ENCODE results near the gene TMEM269.

The TMEM269 gene

DNA sequence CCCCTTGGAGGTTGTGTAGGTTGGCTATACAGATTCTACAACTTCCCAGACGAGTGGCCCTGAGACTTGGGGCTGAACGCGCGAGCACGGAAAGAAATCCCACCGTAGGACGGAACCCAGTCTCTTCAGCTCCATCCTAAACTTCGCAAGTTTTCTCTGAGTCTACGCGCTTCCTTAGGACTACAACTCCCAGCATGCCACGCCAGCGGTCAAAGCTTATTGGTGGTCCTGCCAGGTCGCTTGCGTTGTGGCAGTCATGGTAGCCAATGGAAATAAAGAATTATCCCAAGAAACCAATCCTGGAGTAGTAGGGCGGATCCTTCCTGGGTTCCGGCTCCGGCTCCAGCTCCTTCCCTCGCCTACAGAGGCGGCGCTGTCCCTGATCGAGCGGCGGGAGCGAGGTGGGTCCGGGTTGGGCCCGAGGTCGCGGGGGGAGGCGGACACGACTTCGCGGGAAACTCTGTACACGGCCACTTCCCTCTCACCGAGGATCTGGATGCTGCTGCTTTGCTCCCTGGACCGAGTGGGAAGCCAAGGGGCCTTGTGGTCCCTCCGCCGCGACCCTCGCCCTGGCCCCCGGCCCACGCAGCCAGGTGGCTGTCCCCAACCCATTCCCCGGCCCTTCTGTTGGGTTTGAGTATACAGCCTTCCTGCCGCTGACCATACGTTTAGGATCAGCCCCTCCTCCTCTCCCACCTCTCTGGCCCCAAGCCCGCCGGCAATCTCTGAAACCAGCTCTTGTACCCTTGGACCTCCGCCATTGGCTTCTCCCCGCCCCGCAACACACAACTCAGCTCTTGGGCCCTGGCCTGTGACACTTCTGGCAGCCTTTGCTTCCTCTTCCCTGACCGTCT lies 61.7 kb downstream of the TMEM269 start, which contains the start of gene ZNF691 (continued):
- TF ChIP-seq, protein P1, sequence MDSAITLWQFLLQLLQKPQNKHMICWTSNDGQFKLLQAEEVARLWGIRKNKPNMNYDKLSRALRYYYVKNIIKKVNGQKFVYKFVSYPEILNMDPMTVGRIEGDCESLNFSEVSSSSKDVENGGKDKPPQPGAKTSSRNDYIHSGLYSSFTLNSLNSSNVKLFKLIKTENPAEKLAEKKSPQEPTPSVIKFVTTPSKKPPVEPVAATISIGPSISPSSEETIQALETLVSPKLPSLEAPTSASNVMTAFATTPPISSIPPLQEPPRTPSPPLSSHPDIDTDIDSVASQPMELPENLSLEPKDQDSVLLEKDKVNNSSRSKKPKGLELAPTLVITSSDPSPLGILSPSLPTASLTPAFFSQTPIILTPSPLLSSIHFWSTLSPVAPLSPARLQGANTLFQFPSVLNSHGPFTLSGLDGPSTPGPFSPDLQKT (IDR thresholded peaks at IDR 0.05; ENCODE audit: borderline replicate concordance, low read depth, low read length), result peak; percentile 51; the same call in 1 of the 2 replicates
- TF ChIP-seq ZBTB7A (tag by site-specific recombination; IDR thresholded peaks at IDR 0.05; ENCODE audit: low read depth) (peak; percentile 92), TRIM28 (IDR thresholded peaks at IDR 0.05; ENCODE audit: borderline replicate concordance, low read length) (no peak), ZBTB17 (tag by site-specific recombination; IDR thresholded peaks at IDR 0.05) (peak; percentile 91), ZXDB (tag by site-specific recombination; IDR thresholded peaks at IDR 0.05) (peak; percentile 74), ZNF335 (tag by site-specific recombination; conservative IDR thresholded peaks at IDR 0.05) (peak; percentile 99), ZNF133 (tag by site-specific recombination; IDR thresholded peaks at IDR 0.05) (no peak), ZSCAN30 (tag by site-specific recombination; IDR thresholded peaks at IDR 0.05) (0 out of 2 replicates have a peak, but pooled peaks have one; percentile 30), ZFP3 (tag by site-specific recombination; IDR thresholded peaks at IDR 0.05; ENCODE audit: low read depth) (no peak), REPIN1 (tag by site-specific recombination; IDR thresholded peaks at IDR 0.05; ENCODE audit: low read depth) (0 out of 2 replicates have a peak, but pooled peaks have one; percentile 6), MYNN (tag by site-specific recombination; IDR thresholded peaks at IDR 0.05; ENCODE audit: borderline replicate concordance) (no peak), ZNF114 (tag by site-specific recombination; IDR thresholded peaks at IDR 0.05) (no peak), ZNF548 (tag by site-specific recombination; IDR thresholded peaks at IDR 0.05) (no peak; the same call in 1 of the 2 replicates), ZNF707 (tag by site-specific recombination; IDR thresholded peaks at IDR 0.05) (no peak), ZBTB48 (tag by site-specific recombination; IDR thresholded peaks at IDR 0.05) (peak; percentile 79), ZNF561 (tag by site-specific recombination; IDR thresholded peaks at IDR 0.05; ENCODE audit: borderline replicate concordance) (peak; percentile 70; the same call in 1 of the 2 replicates), ZNF654 (tag by site-specific recombination; IDR thresholded peaks at IDR 0.05; ENCODE audit: low read depth) (no peak), ZNF423 (tag by site-specific recombination; IDR thresholded peaks at IDR 0.05) (no peak), ZEB2 (tag by site-specific recombination; IDR thresholded peaks at IDR 0.05) (peak; percentile 74; the same call in 1 of the 2 replicates), KLF7 (tag by site-specific recombination; IDR thresholded peaks at IDR 0.05; ENCODE audit: borderline replicate concordance) (0 out of 2 replicates have a peak, but pooled peaks have one; percentile 13), KLF16 (tag by site-specific recombination; IDR thresholded peaks at IDR 0.05) (peak; percentile 37; the same call in 1 of the 2 replicates), GLIS2 (tag by site-specific recombination; IDR thresholded peaks at IDR 0.05) (peak; percentile 34; the same call in 1 of the 2 replicates), ZBTB20 (tag by site-specific recombination; IDR thresholded peaks at IDR 0.05) (peak; percentile 59; the same call in 1 of the 2 replicates), ZNF354C (tag by site-specific recombination; IDR thresholded peaks at IDR 0.05; ENCODE audit: borderline replicate concordance, low read depth) (no peak), ZNF626 (tag by site-specific recombination; IDR thresholded peaks at IDR 0.05) (no peak), ZNF501 (tag by site-specific recombination; IDR thresholded peaks at IDR 0.05) (peak; percentile 57)
- TF ChIP-seq, protein P2, sequence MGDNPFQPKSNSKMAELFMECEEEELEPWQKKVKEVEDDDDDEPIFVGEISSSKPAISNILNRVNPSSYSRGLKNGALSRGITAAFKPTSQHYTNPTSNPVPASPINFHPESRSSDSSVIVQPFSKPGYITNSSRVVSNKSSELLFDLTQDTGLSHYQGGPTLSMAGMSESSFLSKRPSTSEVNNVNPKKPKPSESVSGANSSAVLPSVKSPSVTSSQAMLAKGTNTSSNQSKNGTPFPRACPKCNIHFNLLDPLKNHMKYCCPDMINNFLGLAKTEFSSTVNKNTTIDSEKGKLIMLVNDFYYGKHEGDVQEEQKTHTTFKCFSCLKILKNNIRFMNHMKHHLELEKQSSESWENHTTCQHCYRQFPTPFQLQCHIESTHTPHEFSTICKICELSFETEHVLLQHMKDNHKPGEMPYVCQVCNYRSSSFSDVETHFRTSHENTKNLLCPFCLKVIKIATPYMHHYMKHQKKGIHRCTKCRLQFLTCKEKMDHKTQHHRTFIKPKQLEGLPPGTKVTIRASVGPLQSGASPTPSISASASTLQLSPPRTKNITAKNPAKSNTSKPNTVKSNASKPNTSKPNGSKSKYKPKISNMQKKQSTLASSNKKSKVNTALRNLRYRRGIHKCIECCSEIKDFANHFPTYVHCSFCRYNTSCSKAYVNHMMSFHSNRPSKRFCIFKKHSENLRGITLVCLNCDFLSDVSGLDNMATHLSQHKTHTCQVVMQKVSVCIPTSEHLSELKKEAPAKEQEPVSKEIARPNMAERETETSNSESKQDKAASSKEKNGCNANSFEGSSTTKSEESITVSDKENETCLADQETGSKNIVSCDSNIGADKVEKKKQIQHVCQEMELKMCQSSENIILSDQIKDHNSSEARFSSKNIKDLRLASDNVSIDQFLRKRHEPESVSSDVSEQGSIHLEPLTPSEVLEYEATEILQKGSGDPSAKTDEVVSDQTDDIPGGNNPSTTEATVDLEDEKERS (tag by site-specific recombination; IDR thresholded peaks at IDR 0.05), result no peak
- TF ChIP-seq, protein P3, sequence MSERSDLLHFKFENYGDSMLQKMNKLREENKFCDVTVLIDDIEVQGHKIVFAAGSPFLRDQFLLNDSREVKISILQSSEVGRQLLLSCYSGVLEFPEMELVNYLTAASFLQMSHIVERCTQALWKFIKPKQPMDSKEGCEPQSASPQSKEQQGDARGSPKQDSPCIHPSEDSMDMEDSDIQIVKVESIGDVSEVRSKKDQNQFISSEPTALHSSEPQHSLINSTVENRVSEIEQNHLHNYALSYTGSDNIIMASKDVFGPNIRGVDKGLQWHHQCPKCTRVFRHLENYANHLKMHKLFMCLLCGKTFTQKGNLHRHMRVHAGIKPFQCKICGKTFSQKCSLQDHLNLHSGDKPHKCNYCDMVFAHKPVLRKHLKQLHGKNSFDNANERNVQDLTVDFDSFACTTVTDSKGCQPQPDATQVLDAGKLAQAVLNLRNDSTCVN (tag by site-specific recombination; optimal IDR thresholded peaks at IDR 0.05), result peak; percentile 82
- TF ChIP-seq, protein P4, sequence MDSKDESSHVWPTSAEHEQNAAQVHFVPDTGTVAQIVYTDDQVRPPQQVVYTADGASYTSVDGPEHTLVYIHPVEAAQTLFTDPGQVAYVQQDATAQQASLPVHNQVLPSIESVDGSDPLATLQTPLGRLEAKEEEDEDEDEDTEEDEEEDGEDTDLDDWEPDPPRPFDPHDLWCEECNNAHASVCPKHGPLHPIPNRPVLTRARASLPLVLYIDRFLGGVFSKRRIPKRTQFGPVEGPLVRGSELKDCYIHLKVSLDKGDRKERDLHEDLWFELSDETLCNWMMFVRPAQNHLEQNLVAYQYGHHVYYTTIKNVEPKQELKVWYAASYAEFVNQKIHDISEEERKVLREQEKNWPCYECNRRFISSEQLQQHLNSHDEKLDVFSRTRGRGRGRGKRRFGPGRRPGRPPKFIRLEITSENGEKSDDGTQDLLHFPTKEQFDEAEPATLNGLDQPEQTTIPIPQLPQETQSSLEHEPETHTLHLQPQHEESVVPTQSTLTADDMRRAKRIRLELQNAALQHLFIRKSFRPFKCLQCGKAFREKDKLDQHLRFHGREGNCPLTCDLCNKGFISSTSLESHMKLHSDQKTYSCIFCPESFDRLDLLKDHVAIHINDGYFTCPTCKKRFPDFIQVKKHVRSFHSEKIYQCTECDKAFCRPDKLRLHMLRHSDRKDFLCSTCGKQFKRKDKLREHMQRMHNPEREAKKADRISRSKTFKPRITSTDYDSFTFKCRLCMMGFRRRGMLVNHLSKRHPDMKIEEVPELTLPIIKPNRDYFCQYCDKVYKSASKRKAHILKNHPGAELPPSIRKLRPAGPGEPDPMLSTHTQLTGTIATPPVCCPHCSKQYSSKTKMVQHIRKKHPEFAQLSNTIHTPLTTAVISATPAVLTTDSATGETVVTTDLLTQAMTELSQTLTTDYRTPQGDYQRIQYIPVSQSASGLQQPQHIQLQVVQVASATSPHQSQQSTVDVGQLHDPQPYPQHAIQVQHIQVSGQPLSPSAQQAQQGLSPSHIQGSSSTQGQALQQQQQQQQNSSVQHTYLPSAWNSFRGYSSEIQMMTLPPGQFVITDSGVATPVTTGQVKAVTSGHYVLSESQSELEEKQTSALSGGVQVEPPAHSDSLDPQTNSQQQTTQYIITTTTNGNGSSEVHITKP (tag by site-specific recombination; IDR thresholded peaks at IDR 0.05), result peak; percentile 33; the same call in 1 of the 2 replicates
- TF ChIP-seq, protein P5, sequence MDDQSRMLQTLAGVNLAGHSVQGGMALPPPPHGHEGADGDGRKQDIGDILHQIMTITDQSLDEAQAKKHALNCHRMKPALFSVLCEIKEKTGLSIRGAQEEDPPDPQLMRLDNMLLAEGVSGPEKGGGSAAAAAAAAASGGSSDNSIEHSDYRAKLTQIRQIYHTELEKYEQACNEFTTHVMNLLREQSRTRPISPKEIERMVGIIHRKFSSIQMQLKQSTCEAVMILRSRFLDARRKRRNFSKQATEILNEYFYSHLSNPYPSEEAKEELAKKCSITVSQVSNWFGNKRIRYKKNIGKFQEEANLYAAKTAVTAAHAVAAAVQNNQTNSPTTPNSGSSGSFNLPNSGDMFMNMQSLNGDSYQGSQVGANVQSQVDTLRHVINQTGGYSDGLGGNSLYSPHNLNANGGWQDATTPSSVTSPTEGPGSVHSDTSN (CRISPR knock-in tag; IDR thresholded peaks at IDR 0.05), result peak; percentile 86
